Ramos (cell line): ENCODE results near the gene SLC37A1.

Experiments used
- in situ Hi-C: fragments of 300-500 bp; cut with MboI; formaldehyde crosslinking; loops from one replicate; pipeline ENCODE4 v1.14.3; 2022; ENCODE audit warnings: low sequenced_read_pairs; ENCODE audit not compliant: unreplicated experiment

The SLC37A1 gene

GRCh38 chr21:42540396-42540795, 26.7 kb downstream of the SLC37A1 start:
- in situ Hi-C loops = loop anchor here (10.0 kb wide), 1 partner anchor 226 kb away; the partner anchor contains the start of gene TFF3

- in situ Hi-C loops = loop anchor here (10.0 kb wide), 1 partner anchor 226 kb away; the partner anchor contains the start of gene TFF3
These were observed 27.5 kb downstream of the SLC37A1 start for GRCh38 chr21:42541174-42541573.

- in situ Hi-C loops = loop anchor here (10.0 kb wide), 1 partner anchor 227 kb away; the partner anchor contains the start of gene TFF3
These were observed 28.0 kb downstream of the SLC37A1 start for GRCh38 chr21:42541618-42542017.

- in situ Hi-C loops = loop anchor here (10.0 kb wide), 1 partner anchor 227 kb away; the partner anchor contains the start of gene TFF3
These were observed 28.5 kb downstream of the SLC37A1 start for GRCh38 chr21:42542196-42542595.

- in situ Hi-C loops = loop anchor here (10.0 kb wide), 1 partner anchor 228 kb away; the partner anchor contains the start of gene TFF3
These were observed 28.9 kb downstream of the SLC37A1 start for GRCh38 chr21:42542596-42542995.

GRCh38 chr21:42543106-42543847, 29.6 kb downstream of the SLC37A1 start:
- in situ Hi-C loops = loop anchor here (10.0 kb wide), 1 partner anchor 228 kb away; the partner anchor contains the start of gene TFF3

GRCh38 chr21:42544544-42544943, 30.9 kb downstream of the SLC37A1 start:
- in situ Hi-C loops = loop anchor here (10.0 kb wide), 1 partner anchor 230 kb away; the partner anchor contains the start of gene TFF3

- in situ Hi-C loops = loop anchor here (10.0 kb wide), 1 partner anchor 231 kb away; the partner anchor contains the start of gene TFF3
These were observed 31.7 kb downstream of the SLC37A1 start for GRCh38 chr21:42545317-42545716.

- in situ Hi-C loops = loop anchor here (10.0 kb wide), 1 partner anchor 231 kb away; the partner anchor contains the start of gene TFF3
These were observed 32.1 kb downstream of the SLC37A1 start for GRCh38 chr21:42545745-42546144.

- in situ Hi-C loops = loop anchor here (10.0 kb wide), 1 partner anchor 232 kb away; the partner anchor contains the start of gene TFF3
These were observed 32.8 kb downstream of the SLC37A1 start for GRCh38 chr21:42546433-42546832.

GRCh38 chr21:42547001-42547905, 33.6 kb downstream of the SLC37A1 start:
- in situ Hi-C loops = loop anchor here (10.0 kb wide), 1 partner anchor 232 kb away; the partner anchor contains the start of gene TFF3

GRCh38 chr21:42547906-42548365, 34.3 kb downstream of the SLC37A1 start:
- in situ Hi-C loops = loop anchor here (10.0 kb wide), 1 partner anchor 233 kb away; the partner anchor contains the start of gene TFF3

GRCh38 chr21:42548687-42549406, 35.2 kb downstream of the SLC37A1 start:
- in situ Hi-C loops = loop anchor here (10.0 kb wide), 1 partner anchor 234 kb away; the partner anchor contains the start of gene TFF3

GRCh38 chr21:42550817-42551216, 37.2 kb downstream of the SLC37A1 start:
- in situ Hi-C loops = no loop called here

GRCh38 chr21:42552407-42553336, 39.0 kb downstream of the SLC37A1 start:
- in situ Hi-C loops = no loop called here

GRCh38 chr21:42553435-42553834, 39.8 kb downstream of the SLC37A1 start:
- in situ Hi-C loops = no loop called here

- in situ Hi-C loops = no loop called here
These were observed 40.8 kb downstream of the SLC37A1 start for GRCh38 chr21:42554251-42554961.
